Breast epithelium (tissue), 3 donors: ENCODE data around the gene CBFA2T2.

Source experiments
- CTCF ChIP-seq, 3 donors: fragments of 450-650 bp; IDR thresholded peaks; one replicate each; pipeline ENCODE4 v1.5.1; 2016 to 2017; ENCODE audit warnings: antibody characterized with exemption in 3 of 3, mild to moderate bottlenecking in 3 of 3, moderate library complexity in 3 of 3
- POLR2AphosphoS5 ChIP-seq, 3 donors: sonication (generic); formaldehyde crosslinking; IDR thresholded peaks; one replicate each; pipeline ENCODE4 v1.6.1; 2017; ENCODE audit warnings: antibody characterized with exemption in 3 of 3

- TF ChIP-seq CTCF (IDR thresholded peaks at IDR 0.05) = no peak
- no peak for TF ChIP-seq POLR2AphosphoS5 (IDR thresholded peaks at IDR 0.05)
Observed at GRCh38 chr20:33507461-33507860, 17.6 kb downstream of the CBFA2T2 start.
